ENCODE measurements around the gene CABP2. TPM values are rescaled to one million over a fixed set of nuclear protein-coding genes. Genes with fewer than 3 reads are reported as not detected.

The CABP2 gene
- total RNA-seq, result not detected in 2 replicates

DNA sequence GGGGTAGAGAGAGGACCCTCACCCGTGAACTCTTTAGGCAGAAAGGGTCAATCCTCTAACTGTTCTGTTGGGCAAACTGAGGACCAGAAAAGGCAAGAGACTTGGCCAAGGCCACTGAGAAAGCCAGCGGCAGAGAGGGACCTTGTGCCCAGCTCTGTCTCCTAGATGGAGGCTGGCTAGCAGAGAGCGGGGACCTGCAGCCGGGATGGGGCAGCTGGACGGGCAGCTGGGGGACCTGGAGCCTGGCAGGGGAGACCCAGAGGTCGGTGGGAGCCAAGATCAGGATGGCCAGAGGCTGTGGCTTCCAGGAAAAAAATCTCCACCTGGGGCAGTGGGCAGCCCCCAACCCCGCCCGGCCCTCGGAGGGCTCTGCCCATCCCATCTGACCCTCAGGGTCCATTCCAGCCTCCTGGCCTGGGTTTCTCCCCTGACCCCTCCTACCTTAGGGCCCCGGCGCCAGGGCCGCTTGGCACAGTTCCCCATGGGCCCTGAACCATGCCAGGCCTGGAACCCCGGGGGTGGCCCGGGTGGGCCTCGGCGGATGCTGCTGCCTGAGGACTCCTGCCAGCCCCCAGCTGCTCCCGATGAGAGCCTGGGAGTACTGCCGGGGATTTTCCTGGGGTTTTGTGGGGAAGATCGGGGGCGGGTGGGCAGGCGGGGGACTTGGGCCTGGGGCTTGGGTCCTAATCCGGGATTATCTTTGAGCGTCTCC is at the start of gene CABP2:
TSS of gene CABP2 (minus strand) at position 603 of the 712 bp plus-strand sequence. CDS start at position 483, 120 bp downstream.

DNA sequence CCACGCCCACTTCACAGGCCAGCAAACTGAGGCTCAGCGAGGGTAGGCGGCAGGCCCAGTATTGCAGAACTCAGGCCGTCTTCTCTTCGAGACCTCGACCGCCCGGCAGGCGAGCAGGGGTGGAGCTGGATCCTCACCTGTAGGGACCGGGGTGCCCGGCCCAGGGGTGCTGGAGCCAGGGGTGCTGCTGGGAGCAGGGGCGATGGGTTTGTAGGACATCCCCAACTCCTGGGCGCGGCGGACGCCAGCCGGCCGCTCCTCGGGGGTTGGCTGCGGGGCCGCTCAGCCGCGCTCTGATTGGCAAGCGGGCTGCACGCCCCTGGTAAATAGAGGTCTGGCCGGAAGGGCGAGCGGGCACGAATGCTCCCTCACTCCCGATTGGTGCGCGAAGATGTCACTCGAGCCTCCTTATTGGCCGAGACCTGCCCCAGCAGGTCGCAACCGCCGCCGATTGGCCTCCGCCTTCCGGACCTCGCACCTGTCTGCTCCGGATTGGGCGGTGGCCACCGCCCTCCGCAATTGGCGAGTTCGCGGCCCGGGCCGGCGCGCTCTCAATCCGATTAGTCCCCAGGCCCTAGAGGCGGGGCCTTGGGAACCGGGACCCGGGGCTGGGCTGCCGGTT is 15.3 kb downstream of the CABP2 start, which contains the start of gene CDK2AP2:
TSS of gene CDK2AP2 (minus strand) at position 299 of the 622 bp plus-strand sequence. CDS start at position 219, 80 bp downstream.

DNA sequence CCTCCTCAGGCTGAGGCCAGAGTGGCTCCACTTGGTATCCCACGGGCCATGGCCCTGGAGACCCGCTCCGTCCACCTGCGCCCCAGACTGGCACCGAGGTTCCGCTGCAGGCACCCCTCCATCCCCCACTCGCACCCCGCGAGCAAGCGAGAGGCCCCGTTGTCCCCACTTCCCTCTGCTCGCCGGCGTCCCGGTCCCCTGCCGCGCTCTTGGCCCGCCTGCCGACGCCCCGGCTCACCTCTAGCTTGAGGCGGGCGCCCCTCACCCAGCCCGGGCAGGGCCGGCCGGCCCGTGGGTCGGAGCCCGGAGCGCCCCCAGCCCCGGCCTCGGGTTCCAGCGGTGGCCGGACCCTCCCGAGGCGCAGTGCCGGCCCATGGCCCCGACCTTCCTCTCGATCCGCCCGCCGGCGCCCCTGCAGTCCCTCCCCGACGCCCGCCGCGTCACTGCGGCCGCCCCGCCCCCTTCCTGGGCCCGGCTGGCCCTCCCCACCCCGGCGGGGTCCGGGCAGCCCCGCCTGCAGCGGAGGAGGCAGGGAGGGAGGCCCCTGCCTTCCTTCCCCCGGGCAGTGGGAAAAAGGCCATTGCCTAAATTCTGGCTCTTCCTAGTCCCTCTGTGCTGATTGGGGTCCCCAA is 18.2 kb downstream of the CABP2 start, which contains the start of gene PITPNM1:
TSS of gene PITPNM1 (minus strand) at position 414 of the 632 bp plus-strand sequence. CDS start 1,183 bp downstream, outside the sequence.

DNA sequence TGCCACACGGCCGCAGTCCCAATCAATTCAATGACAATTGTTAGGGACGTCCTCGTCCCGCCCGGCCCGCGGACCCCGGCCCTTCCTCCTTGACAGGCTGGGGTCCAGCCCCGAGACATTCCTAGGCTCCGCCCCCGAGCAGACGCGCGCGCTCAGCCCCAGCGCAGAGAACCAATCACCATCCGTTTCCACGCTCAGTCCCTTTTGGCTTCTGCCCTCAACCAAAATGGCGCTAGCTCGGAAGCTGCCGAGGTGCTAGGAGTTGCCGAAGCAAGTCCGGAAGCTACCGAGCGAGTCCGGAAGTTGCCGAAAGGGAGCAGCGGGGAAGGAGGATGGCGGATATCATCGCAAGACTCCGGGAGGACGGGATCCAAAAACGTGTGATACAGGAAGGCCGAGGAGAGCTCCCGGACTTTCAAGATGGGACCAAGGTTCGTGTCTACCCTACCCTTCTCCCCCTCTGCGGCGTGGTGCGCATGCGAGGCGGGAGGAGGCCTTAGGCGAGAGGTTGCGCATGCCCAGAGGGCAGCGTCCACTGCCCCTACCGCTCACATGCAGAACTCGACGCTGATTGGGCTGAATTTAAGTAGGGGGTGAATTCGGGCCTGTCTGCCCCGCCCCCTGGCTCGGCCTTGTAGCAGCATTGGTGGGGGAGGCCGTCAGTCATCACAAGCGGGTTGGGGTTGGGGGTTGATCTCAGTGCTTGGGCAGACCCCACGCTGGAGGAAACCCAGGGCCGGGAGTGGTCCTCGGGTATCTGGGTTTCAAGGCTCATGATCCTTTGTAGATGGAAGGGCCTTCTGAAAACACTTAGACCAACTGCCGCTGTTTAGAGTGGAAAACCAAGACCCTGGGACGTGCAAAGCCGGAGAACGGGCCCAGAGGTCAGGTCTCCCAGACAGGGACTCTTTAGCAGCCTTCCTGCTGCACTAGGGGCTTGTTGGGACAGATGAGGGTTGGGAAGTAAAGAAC is 40.1 kb downstream of the CABP2 start, which contains the start of gene AIP:
TSS of gene AIP (plus strand) at position 200 of the 972 bp plus-strand sequence. CDS start at position 333, 133 bp downstream.

Other genes starting within 250 kb of the CABP2 start
- gene ANKRD13D, start 234.1 kb downstream of the CABP2 start, total RNA-seq, result 34.9 and 57.0 TPM in 2 replicates
- gene SSH3, start 219.9 kb downstream of the CABP2 start, total RNA-seq, result 26.0 and 46.7 TPM in 2 replicates
- 28.0 and 29.8 TPM in 2 replicates for gene POLD4, start 169.9 kb downstream of the CABP2 start, total RNA-seq
- 3.2 and 3.8 TPM in 2 replicates for gene CLCF1, start 149.8 kb downstream of the CABP2 start, total RNA-seq
- 5.6 and 7.9 TPM in 2 replicates for gene RAD9A, start 131.5 kb downstream of the CABP2 start, total RNA-seq
- 116 and 139 TPM in 2 replicates for gene PPP1CA, start 121.6 kb downstream of the CABP2 start, total RNA-seq
- gene TBC1D10C, start 119.4 kb downstream of the CABP2 start, total RNA-seq, result not detected in 2 replicates
- under 0.01 TPM in 1 of 2 replicates, not detected in the other for gene CARNS1, start 107.8 kb downstream of the CABP2 start, total RNA-seq
- gene RPS6KB2, start 95.0 kb downstream of the CABP2 start, total RNA-seq, result 46.5 and 72.5 TPM in 2 replicates
- gene PTPRCAP, start 85.8 kb downstream of the CABP2 start, total RNA-seq, result 0.28 TPM in 1 of 2 replicates, not detected in the other
- 100 and 118 TPM in 2 replicates for gene CORO1B, start 80.0 kb downstream of the CABP2 start, total RNA-seq
- not detected in 2 replicates for gene GPR152, start 70.7 kb downstream of the CABP2 start, total RNA-seq
- gene CABP4, start 68.1 kb downstream of the CABP2 start, total RNA-seq, result not detected in 2 replicates
- gene TMEM134, start 54.2 kb downstream of the CABP2 start, total RNA-seq, result 19.8 and 57.7 TPM in 2 replicates
- 41.6 and 46.8 TPM in 2 replicates for gene AIP, start 40.4 kb downstream of the CABP2 start, total RNA-seq
- 22.9 and 32.5 TPM in 2 replicates for gene PITPNM1, start 18.1 kb downstream of the CABP2 start, total RNA-seq
- 19.3 and 32.5 TPM in 2 replicates for gene CDK2AP2, start 15.3 kb downstream of the CABP2 start, total RNA-seq
- 1,128 and 1,985 TPM in 2 replicates for gene GSTP1, start 60.4 kb upstream of the CABP2 start, total RNA-seq
- gene NDUFV1, start 83.5 kb upstream of the CABP2 start, total RNA-seq, result 150 and 196 TPM in 2 replicates
- 7.8 and 8.5 TPM in 2 replicates for gene NUDT8, start 106.5 kb upstream of the CABP2 start, total RNA-seq
- not detected in 2 replicates for gene TBX10, start 116.3 kb upstream of the CABP2 start, total RNA-seq
- 0.14 TPM in 1 of 2 replicates, not detected in the other for gene ACY3, start 127.3 kb upstream of the CABP2 start, total RNA-seq
- gene ALDH3B2, start 151.2 kb upstream of the CABP2 start, total RNA-seq, result 27.3 and 140 TPM in 2 replicates